Smooth muscle cell (in vitro differentiated cells): ENCODE data around the gene ZNF600. TPM values are rescaled to one million over a fixed set of nuclear protein-coding genes. Genes with fewer than 3 reads are reported as not detected.
"Not testable (repeated sequence)": the region's sequence is repeated elsewhere in the genome, so short reads cannot be mapped to it uniquely, and the experiment has no call there.

Experiments
- DNase-seq: peaks from one replicate; lab custom pipeline; 2025; ENCODE audit not compliant: unreplicated experiment; lab: John Stamatoyannopoulos, UW
- H2AFZ ChIP-seq: fragments of 200-600 bp; sonication (generic); 2 replicates; pipeline ENCODE4 v1.6.0; 2016; ENCODE audit warnings: antibody characterized with exemption, low read depth, mild to moderate bottlenecking
- H3F3A ChIP-seq: fragments of 200-600 bp; sonication (generic); 2 replicates; pipeline ENCODE4 v1.6.0; 2017; ENCODE audit warnings: antibody characterized with exemption, low read depth
- H3K27ac ChIP-seq: fragments of 200-600 bp; sonication (generic); 2 replicates; pipeline ENCODE4 v1.5.1; 2016; ENCODE audit warnings: low read depth, mild to moderate bottlenecking
- H3K27me3 ChIP-seq: fragments of 200-600 bp; sonication (generic); 2 replicates; pipeline ENCODE4 v1.6.1; 2016; ENCODE audit warnings: low read depth, mild to moderate bottlenecking
- H3K36me3 ChIP-seq: fragments of 200-600 bp; sonication (generic); 2 replicates; pipeline ENCODE4 v1.5.1; 2016; ENCODE audit warnings: low read depth
- H3K4me1 ChIP-seq: fragments of 200-600 bp; sonication (generic); 2 replicates; pipeline ENCODE4 v1.5.1; 2016; ENCODE audit warnings: low read depth
- H3K4me2 ChIP-seq: fragments of 200-600 bp; sonication (generic); 2 replicates; pipeline ENCODE4 v1.6.0; 2016; ENCODE audit warnings: mild to moderate bottlenecking
- H3K4me3 ChIP-seq: fragments of 200-600 bp; sonication (generic); 2 replicates; pipeline ENCODE4 v1.5.1; 2016; ENCODE audit warnings: mild to moderate bottlenecking
- H3K79me2 ChIP-seq: fragments of 200-600 bp; sonication (generic); 2 replicates; pipeline ENCODE4 v1.6.0; 2016; ENCODE audit warnings: low read depth, mild to moderate bottlenecking
- H3K9ac ChIP-seq: fragments of 200-600 bp; sonication (generic); 2 replicates; pipeline ENCODE4 v1.6.0; 2016; ENCODE audit warnings: low read depth
- H3K9me3 ChIP-seq: fragments of 200-600 bp; sonication (generic); replicated peaks from 2 replicates; pipeline ENCODE4 v1.5.1; 2016; ENCODE audit warnings: low read depth
- H4K20me1 ChIP-seq: fragments of 200-600 bp; sonication (generic); 2 replicates; pipeline ENCODE4 v1.6.0; 2016; ENCODE audit warnings: low read depth
- CTCF ChIP-seq: fragments of 200-600 bp; sonication (generic); IDR thresholded peaks from 2 replicates; pipeline ENCODE4 v1.5.1; 2017; ENCODE audit warnings: borderline replicate concordance, mild to moderate bottlenecking, antibody characterized with exemption; ENCODE audit not compliant: insufficient read depth, poor library complexity, severe bottlenecking
- WGBS: methylation state at CpG from one replicate; pipeline ENCODE4 v1.1.7; 2016; ENCODE audit warnings: low lambda C conversion rate; 5-methylcytosine and 5-hydroxymethylcytosine counted together
- polyA plus RNA-seq: library from polyadenylated mRNA; unstranded; fragments of >200 nt; fragmentation: Nextera tagmentation; extraction: Ambion mirVana; gene quantifications from 2 replicates; pipeline ENCODE4 v1.2.1, GENCODE V29; 2016
- total RNA-seq: library from RNA; depleted of rRNA; stranded (reverse); fragments of >200 nt; gene quantifications from 2 replicates; pipeline ENCODE4 v1.2.3, GENCODE V29; 2014

Gene ZNF600
- total and polyA plus RNA-seq, 2 experiments from 2014 or later: 3.6 to 14.8 TPM

DNA sequence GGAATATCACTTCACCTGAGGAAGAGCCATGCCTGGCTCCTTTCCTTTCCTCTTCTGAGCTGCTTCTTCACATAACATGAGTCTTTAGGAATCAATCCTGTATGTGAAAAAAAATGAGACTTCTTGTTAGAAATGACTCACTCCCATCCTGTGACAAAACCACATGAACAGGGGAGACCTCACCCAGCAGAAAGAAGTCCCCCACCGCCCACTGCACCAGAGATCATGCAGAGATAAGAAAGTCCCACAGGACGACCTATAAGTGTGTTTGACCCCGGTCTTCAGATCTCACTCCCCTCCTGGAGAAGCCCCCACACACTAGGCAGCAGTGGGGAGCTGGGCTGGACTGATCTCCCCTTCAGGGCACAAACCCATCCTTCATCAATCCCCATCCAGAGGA, 7.8 kb downstream of the ZNF600 start:
- no peak for DNase-seq
- WGBS: 70% methylated on average over 3 of the region's 3 CpGs
- Histone ChIP-seq H4K20me1 (no peaks in the 10 kb centered on the region), H3K79me2 (no peaks in the 10 kb centered on the region), H3K4me2 (no peak overlapping the region), H3K27me3 (no peaks in the 10 kb centered on the region), H2AFZ (no peak overlapping the region), H3K9ac (no peak overlapping the region), H3K27ac (no peak overlapping the region), H3F3A (no peaks in the 10 kb centered on the region), H3K36me3 (no peaks in the 10 kb centered on the region), H3K9me3 (no peaks in the 10 kb centered on the region), H3K4me1 (no peaks in the 10 kb centered on the region), H3K4me3 (no peak overlapping the region)
- TF ChIP-seq CTCF: no peak

- not testable (repeated sequence) for H3K9me3 ChIP-seq, DNase-seq, H2AFZ ChIP-seq, H3F3A ChIP-seq, H3K9ac ChIP-seq, H3K4me2 ChIP-seq, H3K4me3 ChIP-seq, H3K36me3 ChIP-seq, H3K27ac ChIP-seq, H3K79me2 ChIP-seq, H3K27me3 ChIP-seq, H3K4me1 ChIP-seq, H4K20me1 ChIP-seq
- WGBS: 75% methylated on average over 2 of the region's 2 CpGs
Observed at GRCh38 chr19:52756447-52756846, 30.1 kb downstream of the ZNF600 start.

GRCh38 chr19:52749780-52750179, 36.8 kb downstream of the ZNF600 start:
- Histone ChIP-seq H3K4me2 (no peak overlapping the region), H3F3A (no peaks in the 10 kb centered on the region), H3K4me1 (no peaks in the 10 kb centered on the region), H3K27me3 (no peaks in the 10 kb centered on the region), H3K4me3 (no peak overlapping the region), H4K20me1 (no peaks in the 10 kb centered on the region), H3K79me2 (no peaks in the 10 kb centered on the region), H3K9ac (no peak overlapping the region), H3K36me3 (no peaks in the 10 kb centered on the region), H3K27ac (no peak overlapping the region), H3K9me3 (no peaks in the 10 kb centered on the region), H2AFZ (no peak overlapping the region)
- 56% methylated on average over 4 of the region's 4 CpGs for WGBS
- TF ChIP-seq CTCF: no peak
- no peak for DNase-seq

GRCh38 chr19:52748336-52748950, 38.1 kb downstream of the ZNF600 start:
- no peak for DNase-seq
- Histone ChIP-seq H3K27me3 (no peaks in the 10 kb centered on the region), H4K20me1 (no peaks in the 10 kb centered on the region), H3K4me1 (no peaks in the 10 kb centered on the region), H3K36me3 (no peaks in the 10 kb centered on the region), H3K9ac (no peak overlapping the region), H3K4me2 (peak overlapping the region; percentile 79), H3K27ac (no peak overlapping the region), H3K79me2 (no peaks in the 10 kb centered on the region), H3F3A (no peaks in the 10 kb centered on the region), H3K9me3 (no peaks in the 10 kb centered on the region), H2AFZ (peak overlapping the region; percentile 87), H3K4me3 (peak overlapping the region; percentile 26)
- TF ChIP-seq CTCF: peak; percentile 49
- WGBS: 23% methylated on average over 8 of the region's 8 CpGs

DNA sequence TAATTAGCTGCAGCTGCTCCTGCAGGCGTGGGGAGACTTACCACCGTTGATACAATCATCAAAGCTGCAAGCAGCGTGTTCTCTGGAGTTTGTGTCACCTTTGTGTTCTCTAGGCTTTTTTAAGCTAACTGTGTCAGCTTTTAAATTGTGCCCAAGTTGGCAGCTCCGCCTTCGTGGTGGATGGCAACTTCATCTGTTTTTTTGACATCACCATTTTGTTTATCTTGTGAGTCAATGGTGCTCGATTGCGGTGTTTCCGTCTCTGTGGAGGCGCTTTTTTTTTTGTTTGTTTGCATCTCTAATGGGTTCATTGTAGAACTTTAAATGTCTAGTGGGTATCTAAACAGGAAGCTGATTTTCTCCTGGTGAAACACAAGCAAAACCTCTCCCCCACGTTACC, 40.7 kb downstream of the ZNF600 start:
- H3K4me2 ChIP-seq, H4K20me1 ChIP-seq, H3K79me2 ChIP-seq, H3K36me3 ChIP-seq, H3K27ac ChIP-seq, DNase-seq, H3F3A ChIP-seq, H3K27me3 ChIP-seq, H3K9ac ChIP-seq, H3K9me3 ChIP-seq, H3K4me3 ChIP-seq: not testable (repeated sequence)
- H2AFZ ChIP-seq: peak overlapping the region; percentile 72
- 54% methylated on average over 10 of the region's 10 CpGs for WGBS
- peaks cover 23% of the 10 kb centered on the region for H3K4me1 ChIP-seq
